Stimulated activated CD8-positive, alpha-beta memory T cell treated with anti-CD3 and anti-CD28 coated beads, Interleukin-7, amount 100 ng/mL, for 24 hours (primary cell): ENCODE measurements around the gene GATA6.

Experiments used
- DNase-seq: peaks from one replicate; pipeline ENCODE4 v3.0.0-alpha.2; 2020; ENCODE audit warnings: low read depth

GATA6 gene

GRCh38 chr18:22166069-22166950 lies 3.1 kb upstream of the GATA6 start:
- DNase-seq, result no peak

- no peak for DNase-seq
These were observed 2.3 kb upstream of the GATA6 start for GRCh38 chr18:22167091-22167470.

- no peak for DNase-seq
These were observed 1.7 kb upstream of the GATA6 start for GRCh38 chr18:22167471-22168241.

GRCh38 chr18:22168360-22168921 lies 948 bp upstream of the GATA6 start:
- no peak for DNase-seq

GRCh38 chr18:22169889-22170420 lies 566 bp downstream of the GATA6 start:
- no peak for DNase-seq

- DNase-seq, result no peak
These were observed 1.2 kb downstream of the GATA6 start for GRCh38 chr18:22170421-22171257.

GRCh38 chr18:22171258-22172119 lies 2.1 kb downstream of the GATA6 start:
- no peak for DNase-seq

- DNase-seq, result no peak
These were observed 2.8 kb downstream of the GATA6 start for GRCh38 chr18:22172120-22172582.

GRCh38 chr18:22172594-22173049 lies 3.2 kb downstream of the GATA6 start:
- no peak for DNase-seq

GRCh38 chr18:22173221-22173927 lies 4.0 kb downstream of the GATA6 start:
- DNase-seq, result no peak

- no peak for DNase-seq
These were observed 4.5 kb downstream of the GATA6 start for GRCh38 chr18:22173928-22174301.

- no peak for DNase-seq
These were observed 5.2 kb downstream of the GATA6 start for GRCh38 chr18:22174341-22175145.

GRCh38 chr18:22175346-22175745 lies 6.0 kb downstream of the GATA6 start:
- DNase-seq, result no peak

GRCh38 chr18:22176420-22177326 lies 7.3 kb downstream of the GATA6 start:
- no peak for DNase-seq

- no peak for DNase-seq
These were observed 8.0 kb downstream of the GATA6 start for GRCh38 chr18:22177327-22177871.

- no peak for DNase-seq
These were observed 9.8 kb downstream of the GATA6 start for GRCh38 chr18:22179174-22179573.

GRCh38 chr18:22179631-22180030 lies 10.2 kb downstream of the GATA6 start:
- DNase-seq, result no peak

- no peak for DNase-seq
These were observed 11.3 kb downstream of the GATA6 start for GRCh38 chr18:22180722-22181121.
